ENCODE data around the gene CTXN1.
"Not testable (repeated sequence)": the region's sequence is repeated elsewhere in the genome, so short reads cannot be mapped to it uniquely, and the experiment has no call there.

CTXN1 gene

GRCh38 chr19:7934766-7935165 lies 8.8 kb upstream of the CTXN1 start:
- Histone ChIP-seq H3K27me3 (ENCODE audit: low read depth) (no peaks in the 10 kb centered on the region), H3K4me1 (no peaks in the 10 kb centered on the region), H3K4me3 (no peak overlapping the region), H3K36me3 (replicated peaks) (peaks cover 90% of the 10 kb centered on the region), H3K9me3 (no peaks in the 10 kb centered on the region)
- in situ Hi-C loops (cut with MboI; ENCODE audit: low sequenced_read_pairs), result no loop called here
- DNase-seq (ENCODE audit: low spot score in 2 of 2), result no peak

- H3K9me3 ChIP-seq, result no peaks in the 10 kb centered on the region
- peaks cover 85% of the 10 kb centered on the region for H3K36me3 ChIP-seq (replicated peaks)
- in situ Hi-C loops (cut with MboI; ENCODE audit: low sequenced_read_pairs), result no loop called here
- DNase-seq (ENCODE audit: low spot score in 2 of 2), result no peak
- H3K4me3 ChIP-seq, result no peak overlapping the region
- no peaks in the 10 kb centered on the region for H3K27me3 ChIP-seq (ENCODE audit: low read depth)
- H3K4me1 ChIP-seq, result peaks cover under 1% of the 10 kb centered on the region
Measured at GRCh38 chr19:7933828-7934725, 8.1 kb upstream of the CTXN1 start.

- in situ Hi-C loops (cut with MboI; ENCODE audit: low sequenced_read_pairs), result no loop called here
- Histone ChIP-seq H3K4me1 (peaks cover 3% of the 10 kb centered on the region), H3K9me3 (no peaks in the 10 kb centered on the region), H3K36me3 (replicated peaks) (peaks cover 79% of the 10 kb centered on the region), H3K27me3 (ENCODE audit: low read depth) (no peaks in the 10 kb centered on the region), H3K4me3 (no peak overlapping the region)
- no peak for DNase-seq (ENCODE audit: low spot score in 2 of 2)
Measured at GRCh38 chr19:7933411-7933810, 7.5 kb upstream of the CTXN1 start.

- in situ Hi-C loops (cut with MboI; ENCODE audit: low sequenced_read_pairs), result no loop called here
- Histone ChIP-seq H3K36me3 (replicated peaks) (peaks cover 74% of the 10 kb centered on the region), H3K27me3 (ENCODE audit: low read depth) (no peaks in the 10 kb centered on the region), H3K4me1 (peaks cover 3% of the 10 kb centered on the region), H3K9me3 (no peaks in the 10 kb centered on the region), H3K4me3 (no peak overlapping the region)
- DNase-seq (ENCODE audit: low spot score in 2 of 2), result no peak
Measured at GRCh38 chr19:7932930-7933300, 7.0 kb upstream of the CTXN1 start.

GRCh38 chr19:7932276-7932929 lies 6.5 kb upstream of the CTXN1 start:
- DNase-seq (ENCODE audit: low spot score in 2 of 2), result no peak
- Histone ChIP-seq H3K9me3 (no peaks in the 10 kb centered on the region), H3K36me3 (replicated peaks) (peaks cover 69% of the 10 kb centered on the region), H3K4me3 (no peak overlapping the region), H3K27me3 (ENCODE audit: low read depth) (no peaks in the 10 kb centered on the region), H3K4me1 (peaks cover 3% of the 10 kb centered on the region)
- in situ Hi-C loops (cut with MboI; ENCODE audit: low sequenced_read_pairs), result no loop called here

- H3K27me3 ChIP-seq (ENCODE audit: low read depth), result no peaks in the 10 kb centered on the region
- in situ Hi-C loops (cut with MboI; ENCODE audit: low sequenced_read_pairs), result no loop called here
- peaks cover 64% of the 10 kb centered on the region for H3K36me3 ChIP-seq (replicated peaks)
- no peaks in the 10 kb centered on the region for H3K9me3 ChIP-seq
- no peak for DNase-seq (ENCODE audit: low spot score in 2 of 2)
- H3K4me1 ChIP-seq, result peaks cover 6% of the 10 kb centered on the region
- H3K4me3 ChIP-seq, result no peak overlapping the region
Measured at GRCh38 chr19:7931221-7932061, 5.5 kb upstream of the CTXN1 start.

GRCh38 chr19:7930765-7931164 lies 4.8 kb upstream of the CTXN1 start:
- H3K36me3 ChIP-seq (replicated peaks), result peaks cover 58% of the 10 kb centered on the region
- no peaks in the 10 kb centered on the region for H3K27me3 ChIP-seq (ENCODE audit: low read depth)
- no peak overlapping the region for H3K4me3 ChIP-seq
- DNase-seq (ENCODE audit: low spot score in 2 of 2), result no peak
- H3K9me3 ChIP-seq, result no peaks in the 10 kb centered on the region
- H3K4me1 ChIP-seq, result peaks cover 9% of the 10 kb centered on the region
- in situ Hi-C loops (cut with MboI; ENCODE audit: low sequenced_read_pairs), result no loop called here

GRCh38 chr19:7930030-7930429 lies 4.1 kb upstream of the CTXN1 start:
- in situ Hi-C loops (cut with MboI; ENCODE audit: low sequenced_read_pairs); H3K27me3 ChIP-seq (ENCODE audit: low read depth); H3K4me1 ChIP-seq; H3K4me3 ChIP-seq; DNase-seq (ENCODE audit: low spot score in 2 of 2); H3K9me3 ChIP-seq: not testable (repeated sequence)
- peaks cover 51% of the 10 kb centered on the region for H3K36me3 ChIP-seq (replicated peaks)

- peaks cover 41% of the 10 kb centered on the region for H3K36me3 ChIP-seq (replicated peaks)
- peak; percentile 21 to 84 for DNase-seq (ENCODE audit: low spot score in 2 of 2)
- no peaks in the 10 kb centered on the region for H3K27me3 ChIP-seq (ENCODE audit: low read depth)
- in situ Hi-C loops (cut with MboI; ENCODE audit: low sequenced_read_pairs), result no loop called here
- H3K9me3 ChIP-seq, result no peaks in the 10 kb centered on the region
- H3K4me1 ChIP-seq, result peaks cover 9% of the 10 kb centered on the region
- H3K4me3 ChIP-seq, result no peak overlapping the region
Measured at GRCh38 chr19:7928741-7929701, 3.1 kb upstream of the CTXN1 start.

GRCh38 chr19:7928334-7928706 lies 2.4 kb upstream of the CTXN1 start:
- Histone ChIP-seq H3K9me3 (no peaks in the 10 kb centered on the region), H3K36me3 (replicated peaks) (peaks cover 34% of the 10 kb centered on the region), H3K27me3 (ENCODE audit: low read depth) (no peaks in the 10 kb centered on the region), H3K4me1 (peaks cover 9% of the 10 kb centered on the region), H3K4me3 (no peak overlapping the region)
- in situ Hi-C loops (cut with MboI; ENCODE audit: low sequenced_read_pairs), result no loop called here
- no peak for DNase-seq (ENCODE audit: low spot score in 2 of 2)

- in situ Hi-C loops (cut with MboI; ENCODE audit: low sequenced_read_pairs), result no loop called here
- Histone ChIP-seq H3K9me3 (no peaks in the 10 kb centered on the region), H3K27me3 (ENCODE audit: low read depth) (no peaks in the 10 kb centered on the region), H3K4me1 (peaks cover 9% of the 10 kb centered on the region), H3K36me3 (replicated peaks) (peaks cover 28% of the 10 kb centered on the region), H3K4me3 (no peak overlapping the region)
- peak in 1 of 2 experiments; percentile 12 for DNase-seq (ENCODE audit: low spot score in 2 of 2)
Measured at GRCh38 chr19:7927605-7928333, 1.8 kb upstream of the CTXN1 start.

- Histone ChIP-seq H3K27me3 (ENCODE audit: low read depth) (no peaks in the 10 kb centered on the region), H3K9me3 (no peaks in the 10 kb centered on the region), H3K36me3 (replicated peaks) (peaks cover 23% of the 10 kb centered on the region), H3K4me1 (peaks cover 9% of the 10 kb centered on the region), H3K4me3 (no peak overlapping the region)
- DNase-seq (ENCODE audit: low spot score in 2 of 2), result peak in 1 of 2 experiments; percentile 34
- in situ Hi-C loops (cut with MboI; ENCODE audit: low sequenced_read_pairs), result no loop called here
Measured at GRCh38 chr19:7926727-7927604, 1.0 kb upstream of the CTXN1 start.
